ENCODE data around the gene SV2A. TPM values are rescaled to one million over a fixed set of nuclear protein-coding genes. Genes with fewer than 3 reads are reported as not detected.

Gene SV2A
- total and polyA plus RNA-seq, 4 donors = 0.94 to 2.4 (median 1.6) TPM

DNA sequence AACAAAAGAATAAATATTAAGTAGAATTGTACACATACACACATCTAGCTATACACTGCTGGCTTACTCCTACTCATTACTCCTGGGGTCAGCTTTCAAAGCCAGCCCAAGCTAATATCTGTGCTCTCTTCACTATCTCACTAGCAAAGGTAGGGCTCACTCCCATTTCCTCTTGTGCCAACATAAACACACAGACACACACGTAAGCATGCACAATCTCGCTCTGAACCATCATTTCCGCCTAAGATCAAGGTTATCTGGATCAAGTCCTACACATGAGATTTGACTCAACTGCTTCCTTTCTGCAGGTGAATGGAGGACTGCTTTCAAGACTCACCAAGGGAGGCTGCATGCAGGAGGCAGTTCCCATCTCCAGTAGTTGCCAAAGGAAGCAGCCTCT, 47.8 kb upstream of the SV2A start:
- Histone ChIP-seq H3K9me3 (ENCODE audit: control insufficient read depth in 4 of 4, insufficient read depth in 3 of 4, low read length in 3 of 4) (peaks cover 0 to 4% (median 0%) of the 10 kb centered on the region in 4 donors), H3K36me3 (ENCODE audit: control insufficient read depth in 4 of 4, insufficient read depth in 4 of 4, low read length in 4 of 4) (peaks cover 7 to 35% (median 23%) of the 10 kb centered on the region in 4 donors), H3K27ac (ENCODE audit: low read depth in 1 of 2, low read length in 1 of 2) (peak overlapping the region in 1 of 2 donors; percentile 31), H3K4me3 (no peak overlapping the region), H3K4me1 (ENCODE audit: control insufficient read depth in 5 of 5, insufficient read depth in 5 of 5, low read length in 5 of 5) (peaks cover 0 to 6% (median 0%) of the 10 kb centered on the region in 5 donors), H3K9ac (ENCODE audit: insufficient read depth in 1 of 2, low read length in 2 of 2) (no peak overlapping the region), H3K27me3 (ENCODE audit: control insufficient read depth in 3 of 3, insufficient read depth in 3 of 3, low read length in 2 of 3) (no peaks in the 10 kb centered on the region)
- 87 to 98% methylated on average over 3 of the region's 3 CpGs for WGBS, 2 donors
- TF ChIP-seq, protein P1, sequence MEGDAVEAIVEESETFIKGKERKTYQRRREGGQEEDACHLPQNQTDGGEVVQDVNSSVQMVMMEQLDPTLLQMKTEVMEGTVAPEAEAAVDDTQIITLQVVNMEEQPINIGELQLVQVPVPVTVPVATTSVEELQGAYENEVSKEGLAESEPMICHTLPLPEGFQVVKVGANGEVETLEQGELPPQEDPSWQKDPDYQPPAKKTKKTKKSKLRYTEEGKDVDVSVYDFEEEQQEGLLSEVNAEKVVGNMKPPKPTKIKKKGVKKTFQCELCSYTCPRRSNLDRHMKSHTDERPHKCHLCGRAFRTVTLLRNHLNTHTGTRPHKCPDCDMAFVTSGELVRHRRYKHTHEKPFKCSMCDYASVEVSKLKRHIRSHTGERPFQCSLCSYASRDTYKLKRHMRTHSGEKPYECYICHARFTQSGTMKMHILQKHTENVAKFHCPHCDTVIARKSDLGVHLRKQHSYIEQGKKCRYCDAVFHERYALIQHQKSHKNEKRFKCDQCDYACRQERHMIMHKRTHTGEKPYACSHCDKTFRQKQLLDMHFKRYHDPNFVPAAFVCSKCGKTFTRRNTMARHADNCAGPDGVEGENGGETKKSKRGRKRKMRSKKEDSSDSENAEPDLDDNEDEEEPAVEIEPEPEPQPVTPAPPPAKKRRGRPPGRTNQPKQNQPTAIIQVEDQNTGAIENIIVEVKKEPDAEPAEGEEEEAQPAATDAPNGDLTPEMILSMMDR (IDR thresholded peaks at IDR 0.05; ENCODE audit: control extremely low read depth, extremely low read depth) = no peak
- DNase-seq (no peak), ATAC-seq (ENCODE audit: insufficient read depth, low FRiP score) (no peak)

- Histone ChIP-seq H3K9ac (ENCODE audit: insufficient read depth in 1 of 2, low read length in 2 of 2) (no peak overlapping the region), H3K27ac (ENCODE audit: low read depth in 1 of 2, low read length in 1 of 2) (no peak overlapping the region), H3K27me3 (ENCODE audit: control insufficient read depth in 3 of 3, insufficient read depth in 3 of 3, low read length in 2 of 3) (no peaks in the 10 kb centered on the region), H3K9me3 (ENCODE audit: control insufficient read depth in 4 of 4, insufficient read depth in 3 of 4, low read length in 3 of 4) (peaks cover 0 to 4% (median 0%) of the 10 kb centered on the region in 4 donors), H3K4me1 (ENCODE audit: control insufficient read depth in 5 of 5, insufficient read depth in 5 of 5, low read length in 5 of 5) (peaks cover 0 to 6% (median 0%) of the 10 kb centered on the region in 5 donors), H3K36me3 (ENCODE audit: control insufficient read depth in 4 of 4, insufficient read depth in 4 of 4, low read length in 4 of 4) (peaks cover 9 to 43% (median 21%) of the 10 kb centered on the region in 4 donors), H3K4me3 (no peak overlapping the region)
- WGBS, 2 donors = 43 to 74% methylated on average over 3 of the region's 3 CpGs
- peak in 2 of 3 donors; percentile 25 to 51 for DNase-seq
- no peak for ATAC-seq (ENCODE audit: insufficient read depth, low FRiP score)
- TF ChIP-seq, protein P1 (IDR thresholded peaks at IDR 0.05; ENCODE audit: control extremely low read depth, extremely low read depth) = no peak
Observed at GRCh38 chr1:149963358-149963757, 45.7 kb upstream of the SV2A start.

DNA sequence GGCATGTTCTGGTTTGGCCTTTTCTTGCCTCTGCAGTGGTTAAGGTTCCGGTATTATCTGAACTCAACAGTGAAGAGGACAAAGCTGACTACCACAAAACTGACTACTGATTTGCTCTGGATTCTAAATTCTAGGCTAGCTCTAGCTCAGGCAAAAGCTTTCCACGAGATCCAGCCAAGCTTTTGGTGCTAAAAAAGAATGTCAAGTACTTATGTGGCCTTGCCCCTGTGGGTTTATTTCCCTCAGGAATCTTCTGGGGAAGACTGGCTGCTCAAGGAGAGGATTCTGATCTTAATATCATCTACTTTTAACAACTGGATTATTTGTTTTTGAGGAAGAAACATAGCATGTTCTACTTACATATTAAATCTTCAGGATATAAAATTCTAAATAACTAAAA, 45.1 kb upstream of the SV2A start:
- no peak overlapping the region for H3K4me3 ChIP-seq
- TF ChIP-seq, protein P1 (IDR thresholded peaks at IDR 0.05; ENCODE audit: control extremely low read depth, extremely low read depth) = no peak
- peaks cover 14 to 49% (median 24%) of the 10 kb centered on the region in 4 donors for H3K36me3 ChIP-seq (ENCODE audit: control insufficient read depth in 4 of 4, insufficient read depth in 4 of 4, low read length in 4 of 4)
- H3K9me3 ChIP-seq (ENCODE audit: control insufficient read depth in 4 of 4, insufficient read depth in 3 of 4, low read length in 3 of 4) = peaks cover 0 to 6% (median 0%) of the 10 kb centered on the region in 4 donors
- no peak overlapping the region for H3K9ac ChIP-seq (ENCODE audit: insufficient read depth in 1 of 2, low read length in 2 of 2)
- ATAC-seq (ENCODE audit: insufficient read depth, low FRiP score) (no peak), DNase-seq (no peak)
- H3K4me1 ChIP-seq (ENCODE audit: control insufficient read depth in 5 of 5, insufficient read depth in 5 of 5, low read length in 5 of 5) = peaks cover 0 to 6% (median 0%) of the 10 kb centered on the region in 5 donors
- H3K27ac ChIP-seq (ENCODE audit: low read depth in 1 of 2, low read length in 1 of 2) = peak overlapping the region in 1 of 2 donors; percentile 33
- 67% methylated on average over 2 of the region's 2 CpGs for WGBS, 2 donors
- H3K27me3 ChIP-seq (ENCODE audit: control insufficient read depth in 3 of 3, insufficient read depth in 3 of 3, low read length in 2 of 3) = no peaks in the 10 kb centered on the region

All from lung (tissue), 12 donors.